OCI-LY1 (cell line): ENCODE measurements around the gene ZNF20.
"Not testable (repeated sequence)": the region's sequence is repeated elsewhere in the genome, so short reads cannot be mapped to it uniquely, and the experiment has no call there.

ENCODE experiments used
- H2AFZ ChIP-seq: fragments of 200-600 bp; sonication (generic), shearing (Covaris generic); 2 replicates; pipeline ENCODE4 v1.6.0; 2014; ENCODE audit warnings: antibody characterized with exemption, mild to moderate bottlenecking, low read length
- H3F3A ChIP-seq: fragments of 200-600 bp; sonication (generic), shearing (Covaris generic); 2 replicates; pipeline ENCODE4 v1.6.0; 2014; ENCODE audit warnings: mild to moderate bottlenecking, antibody characterized with exemption, low read length, moderate library complexity; ENCODE audit not compliant: insufficient read depth
- H3K27ac ChIP-seq: fragments of 200-600 bp; sonication (generic); 2 replicates; pipeline ENCODE4 v1.5.1; 2014; ENCODE audit warnings: low read length, mixed run types, mild to moderate bottlenecking, low read depth; ENCODE audit not compliant: poor library complexity, severe bottlenecking
- H3K27me3 ChIP-seq: fragments of 200-600 bp; sonication (generic); 2 replicates; pipeline ENCODE4 v1.6.0; 2014; ENCODE audit warnings: antibody characterized with exemption, mild to moderate bottlenecking, low read length, moderate library complexity; ENCODE audit not compliant: insufficient read depth
- H3K36me3 ChIP-seq: fragments of 200-600 bp; sonication (generic); 2 replicates; pipeline ENCODE4 v1.6.1; 2014; ENCODE audit warnings: mild to moderate bottlenecking, antibody characterized with exemption, low read length, moderate library complexity, mixed read lengths; ENCODE audit not compliant: insufficient read depth
- H3K4me1 ChIP-seq: fragments of 200-600 bp; sonication (generic); 2 replicates; pipeline ENCODE4 v1.5.1; 2014; ENCODE audit warnings: mild to moderate bottlenecking, low read length, moderate library complexity; ENCODE audit not compliant: insufficient read depth, severe bottlenecking
- H3K4me2 ChIP-seq: fragments of 200-600 bp; sonication (generic), shearing (Covaris generic); 2 replicates; pipeline ENCODE4 v1.6.1; 2014; ENCODE audit warnings: low read length
- H3K4me3 ChIP-seq: fragments of 200-600 bp; sonication (generic); 2 replicates; pipeline ENCODE4 v1.5.1; 2014; ENCODE audit warnings: low read length, low read depth, mild to moderate bottlenecking, mixed read lengths; ENCODE audit not compliant: poor library complexity, severe bottlenecking
- H3K79me2 ChIP-seq: fragments of 200-600 bp; shearing (Covaris generic); 2 replicates; pipeline ENCODE4 v1.6.1; 2016; ENCODE audit warnings: mixed run types, low read length, mixed read lengths; ENCODE audit not compliant: insufficient read depth
- H3K9ac ChIP-seq: fragments of 200-600 bp; sonication (generic), shearing (Covaris generic); 2 replicates; pipeline ENCODE4 v1.6.1; 2014; ENCODE audit warnings: mild to moderate bottlenecking, low read length, mixed read lengths
- H3K9me2 ChIP-seq: fragments of 200-600 bp; sonication (generic), shearing (Covaris generic); 2 replicates; pipeline ENCODE4 v1.6.1; 2014; ENCODE audit warnings: low read depth, mild to moderate bottlenecking, low read length, mixed read lengths
- H3K9me3 ChIP-seq: fragments of 200-600 bp; shearing (Covaris generic); 2 replicates; pipeline ENCODE4 v1.6.1; 2014; ENCODE audit warnings: low read length, mixed read lengths
- H4K20me1 ChIP-seq: fragments of 200-600 bp; sonication (generic), shearing (Covaris generic); 2 replicates; pipeline ENCODE4 v1.6.0; 2016; ENCODE audit warnings: mild to moderate bottlenecking, low read length; ENCODE audit not compliant: insufficient read depth
- CTCF ChIP-seq: fragments of 200-600 bp; sonication (generic), shearing (Covaris generic); IDR thresholded peaks from 2 replicates; pipeline ENCODE4 v1.5.1; 2017; ENCODE audit warnings: mild to moderate bottlenecking, antibody characterized with exemption, low read length, moderate library complexity, mixed read lengths
- EZH2 ChIP-seq: fragments of 200-600 bp; sonication (generic), shearing (Covaris generic); IDR thresholded peaks from 2 replicates; pipeline ENCODE4 v1.8.0; 2017; ENCODE audit warnings: borderline replicate concordance, mixed run types, mild to moderate bottlenecking, antibody characterized with exemption, low read length, moderate library complexity, mixed read lengths

Gene ZNF20

GRCh38 chr19:12111176-12111575 lies 29.0 kb downstream of the ZNF20 start:
- Histone ChIP-seq H4K20me1 (no peaks in the 10 kb centered on the region), H3F3A (no peaks in the 10 kb centered on the region), H3K27ac (no peak overlapping the region), H3K79me2 (no peaks in the 10 kb centered on the region), H3K9me2 (no peaks in the 10 kb centered on the region), H3K4me1 (no peaks in the 10 kb centered on the region), H3K27me3 (no peaks in the 10 kb centered on the region), H3K36me3 (no peaks in the 10 kb centered on the region; the same call in 1 of the 2 replicates), H2AFZ (no peak overlapping the region), H3K9me3 (peaks cover 14% of the 10 kb centered on the region), H3K9ac (no peak overlapping the region), H3K4me2 (no peak overlapping the region), H3K4me3 (no peak overlapping the region)
- no peak for TF ChIP-seq EZH2
- no peak for TF ChIP-seq CTCF

GRCh38 chr19:12103909-12104308 lies 36.2 kb downstream of the ZNF20 start:
- not testable (repeated sequence) for H3K9me3 ChIP-seq, H3K79me2 ChIP-seq, H3F3A ChIP-seq

GRCh38 chr19:12098040-12098439 lies 42.1 kb downstream of the ZNF20 start:
- no peak overlapping the region for H3K4me3 ChIP-seq
- no peaks in the 10 kb centered on the region for H3K9me2 ChIP-seq
- H3K79me2 ChIP-seq, result no peaks in the 10 kb centered on the region
- no peak overlapping the region for H3K4me2 ChIP-seq
- no peaks in the 10 kb centered on the region for H3K36me3 ChIP-seq
- no peak for TF ChIP-seq CTCF
- no peak for TF ChIP-seq EZH2
- H3K9ac ChIP-seq, result no peak overlapping the region
- no peak overlapping the region for H2AFZ ChIP-seq
- H3F3A ChIP-seq, result no peaks in the 10 kb centered on the region
- H4K20me1 ChIP-seq, result no peaks in the 10 kb centered on the region
- no peaks in the 10 kb centered on the region for H3K27me3 ChIP-seq
- H3K4me1 ChIP-seq, result no peaks in the 10 kb centered on the region
- no peaks in the 10 kb centered on the region for H3K9me3 ChIP-seq
- H3K27ac ChIP-seq, result no peak overlapping the region

More at GRCh38 chr19:12103909-12104308, 36.2 kb downstream of the ZNF20 start:
- not testable (repeated sequence) for H3K4me2 ChIP-seq, H3K4me1 ChIP-seq, H3K27ac ChIP-seq, H4K20me1 ChIP-seq, H3K9me2 ChIP-seq, H3K4me3 ChIP-seq, H3K27me3 ChIP-seq, H2AFZ ChIP-seq, H3K36me3 ChIP-seq, H3K9ac ChIP-seq

- Histone ChIP-seq H3K27me3 (no peaks in the 10 kb centered on the region), H3K4me1 (no peaks in the 10 kb centered on the region), H3K9me2 (no peaks in the 10 kb centered on the region), H3K79me2 (no peaks in the 10 kb centered on the region), H3K4me2 (no peak overlapping the region), H3K9ac (no peak overlapping the region), H3K36me3 (no peaks in the 10 kb centered on the region), H3F3A (no peaks in the 10 kb centered on the region), H3K9me3 (no peaks in the 10 kb centered on the region), H3K4me3 (no peak overlapping the region), H2AFZ (no peak overlapping the region), H3K27ac (no peak overlapping the region), H4K20me1 (no peaks in the 10 kb centered on the region)
- TF ChIP-seq CTCF, result no peak
- TF ChIP-seq EZH2, result no peak
Observed at GRCh38 chr19:12095111-12095790, 44.9 kb downstream of the ZNF20 start.
